Measurements from ENCODE around the gene PDK2.

GRCh38 chr17:50096758-50097157 lies 1.6 kb downstream of the PDK2 start:
- TF ChIP-seq ZFP3 (CRISPR knock-in tag; IDR thresholded peaks at IDR 0.05): no peak
- TF ChIP-seq CREB5 (CRISPR knock-in tag; IDR thresholded peaks at IDR 0.05; ENCODE audit: low read depth): no peak
- no peak for TF ChIP-seq PATZ1 (CRISPR knock-in tag; IDR thresholded peaks at IDR 0.05; ENCODE audit: borderline replicate concordance)

Measured in SK-N-SH treated with all-trans-retinoic acid at 6 μM for 48 hours (cell line).